H1 (cell line): Measurements from ENCODE around the gene UMAD1. TPM values are rescaled to one million over a fixed set of nuclear protein-coding genes. Genes with fewer than 3 reads are reported as not detected.

Experiments
- EZH2 ChIP-seq: fragments of 200-600 bp; sonication (generic); IDR thresholded peaks from 2 replicates; pipeline ENCODE4 v1.7.1; 2012; ENCODE audit warnings: low read depth, mild to moderate bottlenecking, moderate library complexity, low read length, inconsistent platforms; ENCODE audit not compliant: severe bottlenecking
- SIN3A ChIP-seq, 2 experiments: IDR thresholded peaks in 1 of 2; conservative IDR thresholded peaks in 1 of 2; 2 replicates each; pipeline ENCODE4 v1.6.1; 2011 to 2012; ENCODE audit warnings: low read length in 2 of 2, improper control_type of control experiment in 1 of 2, low read depth in 1 of 2, mild to moderate bottlenecking in 1 of 2
- polyA plus RNA-seq, 7 experiments: library from polyadenylated mRNA; depleted of rRNA in 3 of 7; stranded (reverse) in 5 of 7; unstranded in 2 of 7; fragments of >200 nt in 5 of 7; fragments of 200-250 nt in 2 of 7; gene quantifications; 1 replicate in 5 of 7; 2 replicates in 1 of 7; 4 replicates in 1 of 7; pipeline versions ENCODE4 v1.2.1 to v1.2.3, GENCODE V29; 2011 to 2013; ENCODE audit warnings: missing spikeins in 2 of 7, mixed read lengths in 2 of 7
- total RNA-seq: library from RNA; stranded (reverse); fragmentation: NEBNext Ultra II Directional; extraction: Animal tissue kit (Norgen Biotek cat#: 25700); gene quantifications from 2 replicates; pipeline ENCODE4 v1.2.1, GENCODE V29; 2021

The UMAD1 gene
- total and polyA plus RNA-seq, 2 of the 8 experiments (the other 6 are each of a cell fraction or from before 2014, with no cell fraction given) = 10.4 to 12.3 TPM

DNA sequence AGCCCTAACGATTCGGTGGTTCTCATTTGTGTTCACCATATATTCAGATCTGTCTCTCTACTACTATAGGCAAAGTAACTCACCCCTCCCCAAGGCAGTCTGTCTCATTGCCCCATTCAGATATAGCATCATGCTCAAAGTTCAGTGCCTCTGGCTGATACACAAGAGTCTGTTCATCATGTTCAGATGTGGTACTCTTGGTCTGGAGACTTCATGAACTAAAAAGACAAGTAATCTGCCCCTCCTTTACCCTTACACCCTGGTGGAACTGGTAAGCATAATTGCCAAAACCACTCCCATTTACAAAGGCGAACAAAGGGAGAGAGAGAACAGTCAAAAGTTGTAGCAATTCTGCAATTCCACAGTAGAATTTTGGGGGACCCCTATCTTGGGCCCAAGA, 29.9 kb downstream of the UMAD1 start (continued):
- TF ChIP-seq SIN3A (conservative IDR thresholded peaks at IDR 0.05 in 1 of 2, IDR thresholded peaks at IDR 0.05 in 1 of 2; ENCODE audit: low read depth in 1 of 2, low read length in 2 of 2) = no peak
- no peak for TF ChIP-seq EZH2
